AG04450 (cell line): Measurements from ENCODE around the gene NUP98. TPM values are rescaled to one million over a fixed set of nuclear protein-coding genes. Genes with fewer than 3 reads are reported as not detected.

Source experiments
- CTCF ChIA-PET: fragments of 300-600, 350-600 bp; formaldehyde crosslinking; extraction: SDS; loops from one replicate; lab custom pipeline; 2022; ENCODE audit warnings: antibody characterized with exemption, inconsistent platforms; lab: Charles Lee
- POLR2A ChIA-PET: fragments of 350-600 bp; formaldehyde crosslinking; extraction: SDS; loops from one replicate; lab custom pipeline; 2021; ENCODE audit warnings: antibody characterized with exemption, inconsistent platforms; lab: Yijun Ruan, JAX
- DNase-seq: peaks from one replicate; pipeline ENCODE4 v3.0.0-alpha.2; 2011; ENCODE audit warnings: low read depth, low spot score
- H3K27ac ChIP-seq: one replicate; pipeline ENCODE4 v1.5.1; 2012; ENCODE audit warnings: low read depth, low read length, control low read depth
- H3K27me3 ChIP-seq: one replicate; pipeline ENCODE4 v1.6.0; 2012; ENCODE audit warnings: low read length; ENCODE audit not compliant: control insufficient read depth, insufficient read depth
- H3K4me3 ChIP-seq: 2 replicates; pipeline ENCODE4 v1.5.1; 2011; ENCODE audit warnings: mild to moderate bottlenecking, low read depth, low read length, control low read depth
- H3K9me3 ChIP-seq: 2 replicates; pipeline ENCODE4 v1.5.1; 2012; ENCODE audit warnings: low read length; ENCODE audit not compliant: control insufficient read depth, insufficient read depth
- polyA plus RNA-seq: library from polyadenylated mRNA; depleted of rRNA; stranded (reverse); fragments of >200 nt; gene quantifications from 2 replicates; pipeline ENCODE4 v1.2.3, GENCODE V29; 2011
- TF ChIP-seq, protein P1 (sequence below): IDR thresholded peaks from 2 replicates; pipeline ENCODE4 v1.5.1; 2011; ENCODE audit warnings: low read depth, low read length, control low read depth, inconsistent platforms

NUP98 gene
- polyA plus RNA-seq, 1 experiment, result 90.7 TPM

- ChIA-PET POLR2A (no interaction called here), CTCF (interaction anchor here (0.8 kb wide), 1 partner anchor 318 kb away, joined by 3 read pairs; no protein-coding TSS in a partner anchor)
- DNase-seq, result no peak
- Histone ChIP-seq H3K4me3 (no peak overlapping the region), H3K27ac (no peak overlapping the region), H3K9me3 (no peaks in the 10 kb centered on the region), H3K27me3 (no peaks in the 10 kb centered on the region)
- TF ChIP-seq, protein P1, sequence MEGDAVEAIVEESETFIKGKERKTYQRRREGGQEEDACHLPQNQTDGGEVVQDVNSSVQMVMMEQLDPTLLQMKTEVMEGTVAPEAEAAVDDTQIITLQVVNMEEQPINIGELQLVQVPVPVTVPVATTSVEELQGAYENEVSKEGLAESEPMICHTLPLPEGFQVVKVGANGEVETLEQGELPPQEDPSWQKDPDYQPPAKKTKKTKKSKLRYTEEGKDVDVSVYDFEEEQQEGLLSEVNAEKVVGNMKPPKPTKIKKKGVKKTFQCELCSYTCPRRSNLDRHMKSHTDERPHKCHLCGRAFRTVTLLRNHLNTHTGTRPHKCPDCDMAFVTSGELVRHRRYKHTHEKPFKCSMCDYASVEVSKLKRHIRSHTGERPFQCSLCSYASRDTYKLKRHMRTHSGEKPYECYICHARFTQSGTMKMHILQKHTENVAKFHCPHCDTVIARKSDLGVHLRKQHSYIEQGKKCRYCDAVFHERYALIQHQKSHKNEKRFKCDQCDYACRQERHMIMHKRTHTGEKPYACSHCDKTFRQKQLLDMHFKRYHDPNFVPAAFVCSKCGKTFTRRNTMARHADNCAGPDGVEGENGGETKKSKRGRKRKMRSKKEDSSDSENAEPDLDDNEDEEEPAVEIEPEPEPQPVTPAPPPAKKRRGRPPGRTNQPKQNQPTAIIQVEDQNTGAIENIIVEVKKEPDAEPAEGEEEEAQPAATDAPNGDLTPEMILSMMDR, result no peak
These were observed 42.2 kb downstream of the NUP98 start for GRCh38 chr11:3755151-3755550.

GRCh38 chr11:3753110-3753509 is 44.2 kb downstream of the NUP98 start:
- POLR2A ChIA-PET, result no interaction called here
- no peak for DNase-seq
- no peaks in the 10 kb centered on the region for H3K27me3 ChIP-seq
- TF ChIP-seq, protein P1, result no peak
- no peak overlapping the region for H3K4me3 ChIP-seq
- no peaks in the 10 kb centered on the region for H3K9me3 ChIP-seq
- CTCF ChIA-PET, result no interaction called here
- no peak overlapping the region for H3K27ac ChIP-seq

DNA sequence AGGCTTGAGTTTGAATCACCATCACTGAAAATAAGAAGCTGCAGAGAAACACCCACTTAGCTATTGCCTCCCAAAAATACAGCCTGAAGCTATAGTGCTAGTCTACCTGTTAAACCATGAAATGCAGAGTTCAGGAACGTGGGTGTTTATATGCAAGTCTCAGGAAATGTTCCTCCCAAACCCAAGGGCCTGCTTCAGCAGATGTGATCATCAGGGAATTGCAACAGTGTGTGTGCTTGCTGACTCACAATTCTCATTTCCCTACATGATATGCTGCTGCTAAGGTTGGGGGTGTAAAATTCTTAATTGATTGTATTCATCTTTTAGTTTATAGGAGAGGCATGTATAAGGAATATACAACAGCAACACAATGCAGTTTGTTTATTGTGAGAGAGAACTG is 49.6 kb downstream of the NUP98 start:
- no peak overlapping the region for H3K4me3 ChIP-seq
- no peaks in the 10 kb centered on the region for H3K9me3 ChIP-seq
- ChIA-PET CTCF (interaction anchor here (0.6 kb wide), 1 partner anchor 25 kb away, joined by 4 read pairs; no protein-coding TSS in a partner anchor), POLR2A (no interaction called here)
- DNase-seq, result peak; percentile 52
- H3K27ac ChIP-seq, result no peak overlapping the region
- H3K27me3 ChIP-seq, result no peaks in the 10 kb centered on the region
- TF ChIP-seq, protein P1, result no peak

GRCh38 chr11:3745161-3745560 is 52.2 kb downstream of the NUP98 start:
- no peaks in the 10 kb centered on the region for H3K27me3 ChIP-seq
- H3K27ac ChIP-seq, result no peak overlapping the region
- no peak for DNase-seq
- TF ChIP-seq, protein P1, result no peak
- H3K9me3 ChIP-seq, result no peaks in the 10 kb centered on the region
- ChIA-PET CTCF (no interaction called here), POLR2A (no interaction called here)
- no peak overlapping the region for H3K4me3 ChIP-seq

DNA sequence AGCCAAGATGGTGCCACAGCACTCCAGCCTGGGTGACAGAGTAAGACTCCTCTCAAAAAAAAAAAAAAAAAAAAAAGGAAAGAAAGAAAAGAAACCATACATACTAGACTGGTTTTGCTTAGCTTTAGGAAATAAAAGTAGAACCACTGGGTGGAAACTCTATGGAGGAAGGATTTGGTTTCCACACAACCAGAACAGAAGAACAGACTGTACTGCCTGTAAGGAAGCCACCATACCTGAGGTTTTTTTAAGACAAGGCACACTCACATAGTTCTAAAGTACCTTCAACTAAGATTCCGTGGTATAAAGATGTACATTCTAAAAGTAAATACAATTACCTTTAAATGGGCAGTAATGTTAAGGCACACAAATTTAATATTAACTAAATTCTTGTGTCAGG is 58.6 kb downstream of the NUP98 start:
- Histone ChIP-seq H3K27ac (no peak overlapping the region), H3K27me3 (no peaks in the 10 kb centered on the region), H3K9me3 (no peaks in the 10 kb centered on the region), H3K4me3 (no peak overlapping the region)
- ChIA-PET CTCF (interaction anchor here (0.6 kb wide), 1 partner anchor 1862 kb away, joined by 6 read pairs; no protein-coding TSS in a partner anchor), POLR2A (interaction anchor here (0.6 kb wide), 1 partner anchor 110 kb away, joined by 3 read pairs; no protein-coding TSS in a partner anchor)
- DNase-seq, result no peak
- TF ChIP-seq, protein P1, result no peak
